Measurements from ENCODE around the gene XIST.

- no peak for TF ChIP-seq POLR2A (IDR thresholded peaks at IDR 0.05)
- TF ChIP-seq, protein P1, sequence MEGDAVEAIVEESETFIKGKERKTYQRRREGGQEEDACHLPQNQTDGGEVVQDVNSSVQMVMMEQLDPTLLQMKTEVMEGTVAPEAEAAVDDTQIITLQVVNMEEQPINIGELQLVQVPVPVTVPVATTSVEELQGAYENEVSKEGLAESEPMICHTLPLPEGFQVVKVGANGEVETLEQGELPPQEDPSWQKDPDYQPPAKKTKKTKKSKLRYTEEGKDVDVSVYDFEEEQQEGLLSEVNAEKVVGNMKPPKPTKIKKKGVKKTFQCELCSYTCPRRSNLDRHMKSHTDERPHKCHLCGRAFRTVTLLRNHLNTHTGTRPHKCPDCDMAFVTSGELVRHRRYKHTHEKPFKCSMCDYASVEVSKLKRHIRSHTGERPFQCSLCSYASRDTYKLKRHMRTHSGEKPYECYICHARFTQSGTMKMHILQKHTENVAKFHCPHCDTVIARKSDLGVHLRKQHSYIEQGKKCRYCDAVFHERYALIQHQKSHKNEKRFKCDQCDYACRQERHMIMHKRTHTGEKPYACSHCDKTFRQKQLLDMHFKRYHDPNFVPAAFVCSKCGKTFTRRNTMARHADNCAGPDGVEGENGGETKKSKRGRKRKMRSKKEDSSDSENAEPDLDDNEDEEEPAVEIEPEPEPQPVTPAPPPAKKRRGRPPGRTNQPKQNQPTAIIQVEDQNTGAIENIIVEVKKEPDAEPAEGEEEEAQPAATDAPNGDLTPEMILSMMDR (IDR thresholded peaks at IDR 0.05) = no peak
Measured at GRCh38 chrX:73849073-73849472, 3.4 kb downstream of the XIST start.

All from esophagus squamous epithelium (tissue), 4 donors.